ENCODE results near the gene PRSS3.
"Not testable (repeated sequence)": the region's sequence is repeated elsewhere in the genome, so short reads cannot be mapped to it uniquely, and the experiment has no call there.

Gene PRSS3

DNA sequence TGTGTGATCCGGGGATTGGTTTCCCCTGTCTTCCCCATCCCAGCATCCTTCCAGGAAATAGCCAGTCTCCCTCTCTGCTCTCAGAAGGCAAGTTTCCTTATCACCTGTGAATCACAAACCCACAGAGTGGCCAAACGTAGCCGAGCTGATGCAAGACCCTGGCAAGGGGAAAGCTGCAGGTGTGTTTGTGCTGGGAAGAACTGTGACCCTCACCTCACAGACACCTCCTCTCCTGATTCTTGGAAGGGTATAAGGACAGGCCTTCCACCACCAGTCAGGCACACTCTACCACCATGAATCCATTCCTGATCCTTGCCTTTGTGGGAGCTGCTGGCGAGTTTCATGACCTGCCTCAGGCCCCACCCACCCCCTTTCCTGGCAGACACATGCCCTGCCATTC is at the start of gene PRSS3:
Gene PRSS3 (plus strand): TSS at position 281 of the 400 bp plus-strand sequence. CDS start 13 bp downstream, at position 294.
- no peak for DNase-seq

- DNase-seq = no peak
These were observed 46.6 kb upstream of the PRSS3 start for GRCh38 chr9:33748633-33749304.

GRCh38 chr9:33749305-33749654 is 46.1 kb upstream of the PRSS3 start:
- not testable (repeated sequence) for DNase-seq

GRCh38 chr9:33750307-33750838 is 45.0 kb upstream of the PRSS3 start:
- peak in 1 of 56 donors; percentile 5 for DNase-seq

DNA sequence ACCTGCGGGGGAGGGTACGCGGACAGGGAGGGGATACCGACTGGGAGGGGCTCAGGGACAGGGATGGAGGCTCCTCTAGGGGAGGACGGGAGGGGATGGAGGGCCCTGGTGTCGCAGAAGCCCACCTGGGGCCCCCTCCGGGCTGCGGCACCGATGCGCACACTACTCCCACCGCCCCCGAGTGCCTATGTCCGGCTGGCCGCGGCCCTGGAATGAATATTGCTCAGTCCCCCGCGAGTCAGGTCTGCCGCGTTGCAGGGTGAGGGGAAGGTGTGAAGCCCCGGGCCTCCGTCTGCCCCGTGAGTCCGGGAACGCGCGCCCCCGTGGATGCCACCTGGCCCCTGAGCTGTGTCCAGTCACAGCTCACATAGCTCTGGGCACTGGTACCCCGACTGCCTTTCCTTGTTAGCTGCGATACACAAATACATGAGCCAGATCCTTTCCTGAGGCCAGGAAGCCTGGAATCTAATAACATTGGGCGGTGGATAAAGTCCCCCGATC is 44.5 kb upstream of the PRSS3 start:
- peak in 1 of 56 donors; percentile 0 for DNase-seq

- no peak for DNase-seq
These were observed 43.7 kb upstream of the PRSS3 start for GRCh38 chr9:33751536-33752129.

GRCh38 chr9:33752130-33752637 is 43.2 kb upstream of the PRSS3 start:
- no peak for DNase-seq

DNA sequence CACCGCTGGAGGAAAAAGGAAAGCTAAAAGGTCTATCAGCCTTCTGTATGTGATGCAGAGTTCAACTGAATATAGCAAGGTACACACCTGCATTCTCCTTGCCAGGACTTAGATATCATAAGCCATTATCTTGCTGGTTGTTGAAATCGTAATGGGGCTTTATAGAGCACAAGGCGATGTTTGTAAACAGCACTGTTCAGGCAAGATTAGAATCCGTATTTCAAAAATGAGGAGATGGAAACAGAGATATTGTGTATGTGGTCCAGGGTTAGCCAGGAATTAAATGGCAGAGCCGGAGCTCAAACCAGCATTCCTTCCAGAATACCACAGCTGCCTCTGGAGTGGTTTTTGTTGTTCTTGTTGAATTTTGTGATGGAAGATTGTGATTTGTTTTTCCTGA is 42.6 kb upstream of the PRSS3 start:
- DNase-seq = not testable (repeated sequence)

GRCh38 chr9:33759648-33760047 is 35.7 kb upstream of the PRSS3 start:
- not testable (repeated sequence) for DNase-seq

DNA sequence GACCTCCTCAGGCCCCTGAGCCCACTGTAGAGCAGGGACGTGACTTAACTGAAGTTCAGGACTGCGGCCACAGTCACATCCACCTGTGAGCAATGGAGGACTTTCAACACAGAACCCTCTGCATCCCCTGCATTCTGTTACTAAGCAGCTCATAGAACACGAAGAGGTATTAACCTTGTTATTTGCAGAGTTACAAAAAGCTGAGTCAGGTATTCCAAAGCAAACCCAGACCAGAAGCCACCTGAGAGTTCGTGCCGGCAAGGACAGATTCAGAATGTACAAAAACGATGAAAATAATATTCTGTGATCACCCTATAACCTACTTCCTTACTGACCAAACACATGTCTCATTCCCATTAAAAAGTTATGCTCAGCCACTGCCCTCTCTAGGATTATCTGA is 33.0 kb upstream of the PRSS3 start:
- DNase-seq = no peak

DNA sequence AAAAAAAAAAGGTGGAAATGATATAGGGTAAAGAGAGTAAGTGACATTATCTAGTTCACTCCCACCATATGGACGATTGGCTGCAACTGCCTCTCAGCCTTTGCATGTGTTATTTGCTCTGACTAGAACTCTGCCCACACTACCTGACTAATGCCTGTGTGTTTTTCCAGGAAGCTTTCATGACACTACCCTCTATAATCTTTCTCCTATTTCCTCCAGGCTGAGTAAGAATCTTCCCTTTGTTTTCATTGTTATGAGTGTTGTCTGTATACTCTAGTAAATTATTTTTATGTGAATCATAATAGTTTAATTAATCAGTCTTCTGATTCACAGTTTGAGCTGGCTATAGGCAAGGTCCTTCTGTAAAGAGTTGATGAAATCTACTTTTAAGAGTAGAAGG is 31.7 kb upstream of the PRSS3 start:
- peak in 1 of 56 donors; percentile 0 for DNase-seq

DNA sequence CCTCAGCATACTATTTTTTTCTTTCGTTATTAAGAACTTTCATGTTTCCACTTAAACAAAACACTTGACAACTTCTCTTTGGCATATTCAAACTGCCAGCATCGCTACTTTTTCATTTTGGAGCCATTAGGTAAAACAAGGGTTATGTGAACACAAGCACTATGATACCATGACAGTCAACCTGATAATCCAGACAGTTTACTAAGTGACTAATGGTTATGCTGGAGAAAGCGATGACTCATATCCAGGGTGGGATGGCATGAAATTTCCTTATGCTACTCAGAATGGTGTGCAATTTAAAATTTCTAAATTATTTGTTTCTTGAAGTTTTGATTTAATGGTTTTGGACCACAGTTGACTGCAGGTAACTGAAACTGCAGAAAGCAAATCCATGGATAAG is 29.9 kb upstream of the PRSS3 start:
- no peak for DNase-seq

GRCh38 chr9:33770156-33770880 is 25.0 kb upstream of the PRSS3 start:
- DNase-seq = not testable (repeated sequence)

DNA sequence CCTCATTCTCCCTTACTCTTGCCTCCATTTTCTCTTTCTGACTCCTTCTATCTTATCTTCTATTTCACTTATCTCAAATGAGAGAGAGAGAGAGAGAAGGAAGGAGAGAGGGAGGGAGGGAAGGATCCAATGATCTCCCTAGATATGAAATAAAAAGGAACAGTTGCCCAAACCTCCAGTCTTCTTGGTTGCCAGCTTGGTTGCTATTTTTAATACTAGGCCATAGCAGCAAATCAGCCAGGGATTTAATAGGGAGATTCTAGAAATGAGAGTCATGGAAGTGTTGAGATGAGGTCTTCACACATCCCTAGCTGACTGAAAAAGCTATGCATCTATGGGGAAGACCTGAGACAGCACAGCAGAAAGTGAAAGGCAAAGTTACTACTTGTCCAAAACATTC is 22.2 kb upstream of the PRSS3 start:
- DNase-seq = not testable (repeated sequence)

GRCh38 chr9:33774074-33774659 is 21.2 kb upstream of the PRSS3 start:
- DNase-seq = not testable (repeated sequence)

GRCh38 chr9:33776578-33776977 is 18.8 kb upstream of the PRSS3 start:
- DNase-seq = no peak

GRCh38 chr9:33778700-33779351 is 16.5 kb upstream of the PRSS3 start:
- peak in 22 of 56 donors; percentile 2 to 49 (median 6) for DNase-seq

DNA sequence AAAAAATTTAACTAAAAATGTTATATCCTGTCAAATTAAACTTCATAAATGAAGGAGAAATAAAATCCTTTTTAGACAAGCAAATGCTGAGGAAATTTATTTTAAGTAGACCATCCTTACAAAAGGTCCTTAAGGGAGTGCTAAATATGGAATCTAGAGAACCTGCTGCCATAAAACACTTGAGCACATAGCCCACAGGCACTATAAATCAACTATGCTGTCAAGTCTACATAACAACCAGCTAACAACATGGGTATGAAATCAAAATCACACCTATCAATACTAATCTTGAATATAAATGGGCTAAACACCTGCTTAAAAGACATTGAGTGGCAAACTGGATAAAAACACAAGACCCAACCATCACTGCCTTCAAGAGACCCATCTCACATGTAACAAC is 15.1 kb upstream of the PRSS3 start:
- no peak for DNase-seq

DNA sequence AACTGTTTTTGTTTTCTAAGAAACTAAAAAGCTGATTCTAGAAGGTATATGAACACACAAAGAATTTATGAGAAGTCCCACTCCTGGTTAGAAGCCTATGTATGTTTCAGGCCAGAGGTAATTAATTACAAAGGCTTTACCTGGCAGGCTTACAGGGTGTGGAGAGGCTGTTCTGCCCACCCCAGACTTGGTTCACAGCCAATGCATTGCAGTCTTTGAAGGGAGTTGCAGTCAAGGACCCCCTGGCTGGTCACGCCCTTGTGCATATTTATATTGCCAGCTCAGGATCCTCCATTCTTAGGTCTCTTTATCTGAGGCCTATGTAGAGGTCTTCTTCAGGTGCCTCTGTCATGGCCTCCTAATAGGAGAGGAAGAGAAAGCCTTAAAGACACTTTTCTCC is 13.6 kb upstream of the PRSS3 start:
- no peak for DNase-seq

GRCh38 chr9:33782395-33783152 is 12.8 kb upstream of the PRSS3 start:
- DNase-seq = no peak

All from amygdala (tissue), 56 donors.